ENCODE measurements around the gene THOC1.

- TF ChIP-seq CTCF (IDR thresholded peaks at IDR 0.05) = no peak
- TF ChIP-seq POLR2A (IDR thresholded peaks at IDR 0.05; ENCODE audit: low read depth) = no peak
These were observed 24.4 kb upstream of the THOC1 start for GRCh38 chr18:292271-292670.

All from esophagus muscularis mucosa (tissue), 3 donors.